Prostate gland (tissue), 2 donors: ENCODE data around the gene EML1. TPM values are rescaled to one million over a fixed set of nuclear protein-coding genes. Genes with fewer than 3 reads are reported as not detected.

ENCODE experiments used
- DNase-seq: peaks from one replicate; pipeline ENCODE4 v3.0.0-alpha.2; 2019; ENCODE audit warnings: low spot score
- H3K27ac ChIP-seq, 2 donors: fragments of 200-600 bp; sonication (generic); 2 replicates each; pipeline ENCODE4 v1.5.1; 2017 to 2019
- H3K27me3 ChIP-seq: fragments of 200-600 bp; sonication (generic); replicated peaks from 2 replicates; pipeline ENCODE4 v1.5.1; 2019; ENCODE audit not compliant: insufficient read depth
- H3K36me3 ChIP-seq, 2 donors: fragments of 200-600 bp; sonication (generic); 1 replicate in 1 of 2; 2 replicates in 1 of 2; pipeline versions ENCODE4 v1.5.1 to v1.8.1; 2017 to 2019
- H3K4me1 ChIP-seq: fragments of 200-600 bp; sonication (generic); replicated peaks from 2 replicates; pipeline ENCODE4 v1.5.1; 2019
- H3K4me3 ChIP-seq, 2 donors: fragments of 200-600 bp; sonication (generic); 2 replicates each; pipeline ENCODE4 v1.5.1; 2017 to 2019
- H3K9me3 ChIP-seq: fragments of 200-600 bp; sonication (generic); 2 replicates; pipeline ENCODE4 v1.5.1; 2017
- CTCF ChIP-seq, 4 experiments: fragments of 200-600 bp in 2 of 4; fragments of 450-650 bp in 2 of 4; sonication (generic) in 2 of 4; IDR thresholded peaks; 1 replicate in 3 of 4; 2 replicates in 1 of 4; pipeline ENCODE4 v1.5.1; 2016 to 2019; ENCODE audit warnings: antibody characterized with exemption in 4 of 4, mild to moderate bottlenecking in 2 of 4, moderate library complexity in 2 of 4
- POLR2A ChIP-seq: fragments of 450-650 bp; IDR thresholded peaks from one replicate; pipeline ENCODE4 v1.6.1; 2016; ENCODE audit warnings: antibody characterized with exemption, mild to moderate bottlenecking
- POLR2AphosphoS5 ChIP-seq: sonication (generic); formaldehyde crosslinking; IDR thresholded peaks from one replicate; pipeline ENCODE4 v1.6.1; 2017; ENCODE audit warnings: antibody characterized with exemption
- WGBS: methylation state at CpG from one replicate; pipeline ENCODE4 v1.1.5; 2018; 5-methylcytosine and 5-hydroxymethylcytosine counted together
- intact Hi-C: fragments of 100-400 bp; cut with DNase I; formaldehyde crosslinking; loops from one replicate; pipeline ENCODE4 v1.14.2; 2022
- total RNA-seq, 2 donors: library from RNA; depleted of rRNA; stranded (reverse); fragments of >200 nt; gene quantifications; one replicate each; pipeline ENCODE4 v1.1.0, GENCODE V29; 2016

EML1 gene
- total RNA-seq, 2 donors from 2014 or later: 7.0 to 31.8 TPM

GRCh38 chr14:99921425-99921824 is 128.2 kb downstream of the EML1 start:
- DNase-seq: no peak
- TF ChIP-seq CTCF (IDR thresholded peaks at IDR 0.05): no peak
- TF ChIP-seq POLR2A: no peak
- no peak for TF ChIP-seq POLR2AphosphoS5
- intact Hi-C loops: no loop called here
- Histone ChIP-seq H3K27ac (no peak overlapping the region), H3K4me3 (no peak overlapping the region), H3K9me3 (no peaks in the 10 kb centered on the region), H3K4me1 (no peaks in the 10 kb centered on the region), H3K36me3 (no peaks in the 10 kb centered on the region), H3K27me3 (no peaks in the 10 kb centered on the region)
- WGBS: 85% methylated on average over 4 of the region's 4 CpGs

DNA sequence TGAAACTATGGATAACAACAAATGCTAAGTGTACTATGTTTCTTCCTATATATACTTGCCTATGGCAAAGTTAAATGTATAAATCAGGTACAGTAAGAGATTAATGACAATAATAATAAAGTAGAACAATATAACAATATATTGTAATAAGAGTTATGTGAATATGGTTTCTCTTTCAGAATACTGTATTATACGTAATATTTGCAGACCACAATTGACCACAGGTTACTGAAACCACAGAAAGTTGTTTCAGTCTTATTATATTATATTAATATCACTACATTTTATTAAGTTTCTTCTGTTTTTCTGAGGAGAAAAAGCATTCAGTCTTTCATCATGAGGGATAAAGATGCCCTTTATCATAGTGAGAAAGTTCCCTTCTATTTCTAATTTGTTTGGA is 131.2 kb downstream of the EML1 start:
- intact Hi-C loops: no loop called here
- TF ChIP-seq POLR2AphosphoS5: no peak
- TF ChIP-seq POLR2A: no peak
- no peak for TF ChIP-seq CTCF (IDR thresholded peaks at IDR 0.05)
- 85% methylated on average over 1 of the region's 1 CpG for WGBS
- H3K4me3 ChIP-seq: no peak overlapping the region
- H3K36me3 ChIP-seq: no peaks in the 10 kb centered on the region
- no peak for DNase-seq
- no peaks in the 10 kb centered on the region for H3K27me3 ChIP-seq
- no peak overlapping the region for H3K27ac ChIP-seq
- no peaks in the 10 kb centered on the region for H3K4me1 ChIP-seq
- no peaks in the 10 kb centered on the region for H3K9me3 ChIP-seq

DNA sequence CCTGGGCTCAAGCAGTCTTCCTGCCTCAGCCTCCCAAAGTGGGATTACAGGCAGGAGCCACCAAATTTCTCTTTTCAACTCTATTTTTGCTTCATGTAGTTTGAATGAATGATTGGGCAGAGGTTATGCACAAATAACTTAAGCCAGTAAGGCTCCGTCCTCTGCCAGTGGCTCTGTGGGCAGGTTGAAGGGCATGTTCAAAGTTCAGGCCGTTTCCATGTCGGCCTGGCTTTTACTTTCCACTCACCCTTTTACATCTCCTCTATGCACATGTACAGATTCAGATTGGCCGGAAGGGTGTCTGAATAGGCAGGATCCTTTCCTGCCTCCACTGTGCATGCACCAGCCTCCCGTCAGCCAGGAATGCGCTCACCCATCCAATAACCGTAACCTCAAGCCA is 132.3 kb downstream of the EML1 start:
- Histone ChIP-seq H3K9me3 (no peaks in the 10 kb centered on the region), H3K36me3 (no peaks in the 10 kb centered on the region), H3K4me3 (no peak overlapping the region), H3K27ac (no peak overlapping the region), H3K27me3 (no peaks in the 10 kb centered on the region), H3K4me1 (no peaks in the 10 kb centered on the region)
- intact Hi-C loops: no loop called here
- 95% methylated on average over 7 of the region's 7 CpGs for WGBS
- no peak for TF ChIP-seq POLR2A
- no peak for TF ChIP-seq CTCF (IDR thresholded peaks at IDR 0.05)
- no peak for TF ChIP-seq POLR2AphosphoS5
- no peak for DNase-seq

GRCh38 chr14:99928963-99929362 is 135.8 kb downstream of the EML1 start:
- Histone ChIP-seq H3K36me3 (no peaks in the 10 kb centered on the region), H3K27me3 (no peaks in the 10 kb centered on the region), H3K4me1 (no peaks in the 10 kb centered on the region), H3K27ac (no peak overlapping the region), H3K9me3 (no peaks in the 10 kb centered on the region), H3K4me3 (no peak overlapping the region)
- intact Hi-C loops: no loop called here
- no peak for DNase-seq
- TF ChIP-seq POLR2AphosphoS5 (no peak), CTCF (IDR thresholded peaks at IDR 0.05) (no peak), POLR2A (no peak)
- 93% methylated on average over 5 of the region's 5 CpGs for WGBS

DNA sequence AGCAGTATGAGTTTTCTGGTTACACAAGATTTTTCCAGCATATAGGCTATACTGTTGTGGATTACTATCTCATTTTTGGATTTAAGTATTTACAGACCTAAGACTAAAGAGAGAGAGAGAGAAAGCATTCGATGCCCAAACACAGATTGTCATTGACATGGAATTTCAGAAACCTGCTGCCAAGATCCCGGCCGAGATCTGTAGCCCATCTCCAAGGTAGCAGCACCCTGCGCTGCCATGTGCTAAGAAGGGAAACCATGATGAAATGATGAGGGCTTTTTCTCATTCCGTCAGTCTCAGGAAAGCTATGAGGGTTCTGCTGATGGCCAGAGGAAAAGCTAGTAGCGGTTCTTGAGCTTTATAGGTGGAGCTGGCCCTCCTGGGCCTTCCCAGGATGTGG is 136.4 kb downstream of the EML1 start:
- Histone ChIP-seq H3K4me3 (no peak overlapping the region), H3K36me3 (no peaks in the 10 kb centered on the region), H3K27ac (no peak overlapping the region), H3K9me3 (no peaks in the 10 kb centered on the region), H3K4me1 (no peaks in the 10 kb centered on the region), H3K27me3 (no peaks in the 10 kb centered on the region)
- 86% methylated on average over 6 of the region's 6 CpGs for WGBS
- intact Hi-C loops: no loop called here
- TF ChIP-seq CTCF (IDR thresholded peaks at IDR 0.05) (no peak), POLR2A (no peak), POLR2AphosphoS5 (no peak)
- DNase-seq: no peak
